HG03175 (cell line): Measurements from ENCODE around the gene ALDH1A2.
"Not testable (repeated sequence)": the region's sequence is repeated elsewhere in the genome, so short reads cannot be mapped to it uniquely, and the experiment has no call there.

Experiments used
- ATAC-seq: cut with Tn5 transposase; IDR thresholded peaks from one replicate; pipeline ENCODE4 v1.9.1; 2021; ENCODE audit warnings: mild to moderate bottlenecking, moderate library complexity; ENCODE audit not compliant: unreplicated experiment

ALDH1A2 gene

GRCh38 chr15:58002338-58003126 is 63.0 kb downstream of the ALDH1A2 start:
- ATAC-seq: no peak

GRCh38 chr15:57999699-58000098 is 65.8 kb downstream of the ALDH1A2 start:
- ATAC-seq: not testable (repeated sequence)

GRCh38 chr15:57996561-57996960 is 69.0 kb downstream of the ALDH1A2 start:
- no peak for ATAC-seq

- ATAC-seq: no peak
These were observed 71.1 kb downstream of the ALDH1A2 start for GRCh38 chr15:57994221-57995049.

GRCh38 chr15:57993409-57994145 is 71.9 kb downstream of the ALDH1A2 start:
- no peak for ATAC-seq

GRCh38 chr15:57992761-57993355 is 72.7 kb downstream of the ALDH1A2 start:
- ATAC-seq: no peak

- no peak for ATAC-seq
These were observed 92.0 kb downstream of the ALDH1A2 start for GRCh38 chr15:57973534-57973933.

- no peak for ATAC-seq
These were observed 92.6 kb downstream of the ALDH1A2 start for GRCh38 chr15:57972864-57973263.

GRCh38 chr15:57969996-57970395 is 95.5 kb downstream of the ALDH1A2 start:
- no peak for ATAC-seq

- ATAC-seq: no peak
These were observed 96.2 kb downstream of the ALDH1A2 start for GRCh38 chr15:57969355-57969754.

- ATAC-seq: no peak
These were observed 102.6 kb downstream of the ALDH1A2 start for GRCh38 chr15:57962887-57963286.

GRCh38 chr15:57961919-57962318 is 103.6 kb downstream of the ALDH1A2 start:
- ATAC-seq: no peak

GRCh38 chr15:57957113-57957512 is 108.4 kb downstream of the ALDH1A2 start:
- no peak for ATAC-seq

GRCh38 chr15:57953874-57954273 is 111.6 kb downstream of the ALDH1A2 start:
- no peak for ATAC-seq

GRCh38 chr15:57951328-57951932 is 114.1 kb downstream of the ALDH1A2 start:
- no peak for ATAC-seq

GRCh38 chr15:57950381-57950946 is 115.0 kb downstream of the ALDH1A2 start:
- ATAC-seq: no peak

GRCh38 chr15:57949374-57949943 is 116.1 kb downstream of the ALDH1A2 start:
- ATAC-seq: no peak

- ATAC-seq: no peak
These were observed 116.9 kb downstream of the ALDH1A2 start for GRCh38 chr15:57948351-57949289.

GRCh38 chr15:57947781-57948180 is 117.7 kb downstream of the ALDH1A2 start:
- no peak for ATAC-seq
